Measurements from ENCODE around the gene MTERF1. TPM values are rescaled to one million over a fixed set of nuclear protein-coding genes. Genes with fewer than 3 reads are reported as not detected.

MTERF1 gene
- total RNA-seq, 1 experiment from 2014 or later: 13.6 TPM

- Histone ChIP-seq H3K36me3 (ENCODE audit: control insufficient read depth, insufficient read depth, low read length) (peaks cover 3% of the 10 kb centered on the region; the same call in 1 of the 2 replicates), H3K27ac (ENCODE audit: low read length) (no peak overlapping the region), H3K4me1 (ENCODE audit: control insufficient read depth, insufficient read depth, low read length) (peaks cover 6% of the 10 kb centered on the region; the same call in 1 of the 2 replicates), H3K4me3 (ENCODE audit: low read depth in 2 of 2, low read length in 2 of 2) (no peak overlapping the region), H3K9me3 (ENCODE audit: control insufficient read depth, insufficient read depth, low read depth, low read length) (no peaks in the 10 kb centered on the region), H3K27me3 (ENCODE audit: control insufficient read depth, insufficient read depth, low read length) (no peaks in the 10 kb centered on the region)
- intact Hi-C loops (cut with micrococcal nuclease; ENCODE audit: unreplicated experiment) (loop anchor here (5.0 kb wide), 1 partner anchor 789 kb away; no protein-coding TSS in a partner anchor), in situ Hi-C loops (cut with HindIII; ENCODE audit: low pct_unique_long_range_greater_than_20kb, low sequenced_read_pairs) (no loop called here)
- CTCF ChIA-PET: interaction anchor here (1.3 kb wide), 1 partner anchor 46 kb away, joined by 4 read pairs; no protein-coding TSS in a partner anchor
- no TSS peak for BruUV-seq (replicated peaks)
- DNase-seq (ENCODE audit: low read depth, low spot score): no peak
- POLR2A ChIA-PET: interaction anchor here (0.6 kb wide), 1 partner anchor 97 kb away, joined by 4 read pairs; no protein-coding TSS in a partner anchor
- TF ChIP-seq SIN3A (IDR thresholded peaks at IDR 0.05; ENCODE audit: borderline replicate concordance, insufficient read depth, low read depth, low read length) (no peak), CTCF (IDR thresholded peaks at IDR 0.05) (peak; percentile 61; the same call in 1 of the 2 replicates)
- ATAC-seq: no peak
Measured at GRCh38 chr7:91876391-91877133, 3.9 kb downstream of the MTERF1 start.

- H3K4me1 ChIP-seq (ENCODE audit: control insufficient read depth, insufficient read depth, low read length): peaks cover 6% of the 10 kb centered on the region; the same call in 1 of the 2 replicates
- ATAC-seq (no peak), DNase-seq (ENCODE audit: low read depth, low spot score) (no peak)
- no peak overlapping the region for H3K27ac ChIP-seq (ENCODE audit: low read length)
- intact Hi-C loops (cut with micrococcal nuclease; ENCODE audit: unreplicated experiment): loop anchor here (5.0 kb wide), 1 partner anchor 789 kb away; no protein-coding TSS in a partner anchor
- H3K27me3 ChIP-seq (ENCODE audit: control insufficient read depth, insufficient read depth, low read length): no peaks in the 10 kb centered on the region
- peaks cover 3% of the 10 kb centered on the region; the same call in 1 of the 2 replicates for H3K36me3 ChIP-seq (ENCODE audit: control insufficient read depth, insufficient read depth, low read length)
- no peak overlapping the region for H3K4me3 ChIP-seq (ENCODE audit: low read depth in 2 of 2, low read length in 2 of 2)
- no TSS peak for BruUV-seq (replicated peaks)
- in situ Hi-C loops (cut with HindIII; ENCODE audit: low pct_unique_long_range_greater_than_20kb, low sequenced_read_pairs): no loop called here
- H3K9me3 ChIP-seq (ENCODE audit: control insufficient read depth, insufficient read depth, low read depth, low read length): no peaks in the 10 kb centered on the region
- TF ChIP-seq POLR2AphosphoS5 (IDR thresholded peaks at IDR 0.05; ENCODE audit: low read depth, low read length) (no peak), REST (IDR thresholded peaks at IDR 0.05; ENCODE audit: insufficient read depth in 1 of 2, low read depth in 2 of 2, low read length in 1 of 2) (no peak), CTCF (IDR thresholded peaks at IDR 0.05) (no peak), TCF7L2 (IDR thresholded peaks at IDR 0.05; ENCODE audit: low read depth, low read length) (no peak), SIN3A (IDR thresholded peaks at IDR 0.05; ENCODE audit: borderline replicate concordance, insufficient read depth, low read depth, low read length) (no peak)
- ChIA-PET POLR2A (interaction anchor here (0.6 to 0.7 kb wide), 2 partner anchors 97 to 177 kb away, joined by 3 to 4 read pairs; no protein-coding TSS in a partner anchor), CTCF (no interaction called here)
Measured at GRCh38 chr7:91875851-91876250, 4.7 kb downstream of the MTERF1 start.
